Keratinocyte (primary cell): ENCODE results near the gene XPO1.

Experiments used
- CTCF ChIP-seq, 3 experiments: IDR thresholded peaks in 1 of 3; conservative IDR thresholded peaks in 1 of 3; optimal IDR thresholded peaks in 1 of 3; 2 replicates in 2 of 3; 3 replicates in 1 of 3; pipeline versions ENCODE3 to v1.5.1; 2011; ENCODE audit warnings: low read length in 3 of 3, mild to moderate bottlenecking in 3 of 3, moderate library complexity in 2 of 3, control low read depth in 1 of 3, inconsistent platforms in 1 of 3; ENCODE audit not compliant: insufficient read depth in 2 of 3; ENCODE audit errors: extremely low read depth in 1 of 3
- EZH2 ChIP-seq: IDR thresholded peaks from one replicate; pipeline ENCODE4 v1.6.1; 2012; ENCODE audit warnings: inconsistent platforms, mild to moderate bottlenecking, low read length, moderate library complexity

- TF ChIP-seq CTCF (optimal IDR thresholded peaks at IDR 0.05 in 1 of 3, IDR thresholded peaks at IDR 0.05 in 1 of 3, conservative IDR thresholded peaks at IDR 0.05 in 1 of 3; ENCODE audit: extremely low read depth in 1 of 3, insufficient read depth in 2 of 3, low read length in 3 of 3) (no peak), EZH2 (no peak)
Measured at GRCh38 chr2:61582165-61582564, 44.0 kb upstream of the XPO1 start.
